ENCODE measurements around the gene TPCN2.
A peak's percentile ranks its signal among the peaks of the same experiment; 100 is the strongest.

The TPCN2 gene

GRCh38 chr11:69153661-69154060 lies 104.9 kb downstream of the TPCN2 start:
- no peak for DNase-seq

- no peak for DNase-seq
These were observed 105.6 kb downstream of the TPCN2 start for GRCh38 chr11:69154211-69154913.

- no peak for DNase-seq
These were observed 106.2 kb downstream of the TPCN2 start for GRCh38 chr11:69154938-69155301.

GRCh38 chr11:69155302-69156234 lies 106.8 kb downstream of the TPCN2 start, which contains the start of gene SMIM38:
Gene SMIM38, plus strand, starts transcription at chr11:69155935. Its CDS starts 1,912 bp downstream, at chr11:69157847.
- peak in 8 of 14 donors; percentile 13 to 80 (median 31) for DNase-seq

- DNase-seq: no peak
These were observed 107.5 kb downstream of the TPCN2 start for GRCh38 chr11:69156235-69156639.

GRCh38 chr11:69156673-69157155 lies 108.0 kb downstream of the TPCN2 start:
- peak in 2 of 14 donors; percentile 39 to 50 for DNase-seq

- peak in 13 of 14 donors; percentile 35 to 93 (median 79) for DNase-seq
These were observed 108.6 kb downstream of the TPCN2 start for GRCh38 chr11:69157156-69157821.

- DNase-seq: no peak
These were observed 109.1 kb downstream of the TPCN2 start for GRCh38 chr11:69157822-69158231.

- DNase-seq: peak in 1 of 14 donors; percentile 17
These were observed 109.8 kb downstream of the TPCN2 start for GRCh38 chr11:69158301-69159149.

GRCh38 chr11:69159150-69159852 lies 110.6 kb downstream of the TPCN2 start:
- DNase-seq: no peak

- no peak for DNase-seq
These were observed 111.8 kb downstream of the TPCN2 start for GRCh38 chr11:69160296-69161116.

- no peak for DNase-seq
These were observed 112.3 kb downstream of the TPCN2 start for GRCh38 chr11:69161117-69161407.

- DNase-seq: no peak
These were observed 113.8 kb downstream of the TPCN2 start for GRCh38 chr11:69162505-69162904.

- no peak for DNase-seq
These were observed 115.1 kb downstream of the TPCN2 start for GRCh38 chr11:69163842-69164241.

GRCh38 chr11:69164824-69165223 lies 116.1 kb downstream of the TPCN2 start:
- DNase-seq: no peak

GRCh38 chr11:69165775-69166174 lies 117.0 kb downstream of the TPCN2 start:
- no peak for DNase-seq

GRCh38 chr11:69166218-69167115 lies 117.7 kb downstream of the TPCN2 start:
- peak in 1 of 14 donors; percentile 28 for DNase-seq

GRCh38 chr11:69167130-69167915 lies 118.6 kb downstream of the TPCN2 start:
- DNase-seq: no peak

All from C1 segment of cervical spinal cord (tissue), 14 donors.